LNCAP (cell line): ENCODE measurements around the gene PIGP.

Source experiments
- CTCF ChIP-seq: fragments of 450-650 bp; IDR thresholded peaks from 2 replicates; pipeline ENCODE4 v1.5.1; 2017; ENCODE audit warnings: mild to moderate bottlenecking

PIGP gene

GRCh38 chr21:37045556-37045955, 27.3 kb downstream of the PIGP start:
- TF ChIP-seq CTCF: no peak

- no peak for TF ChIP-seq CTCF
These were observed 27.7 kb downstream of the PIGP start for GRCh38 chr21:37045149-37045548.

- TF ChIP-seq CTCF: no peak
These were observed 28.2 kb downstream of the PIGP start for GRCh38 chr21:37044643-37045042.

- no peak for TF ChIP-seq CTCF
These were observed 29.1 kb downstream of the PIGP start for GRCh38 chr21:37043818-37044217.

- no peak for TF ChIP-seq CTCF
These were observed 31.1 kb downstream of the PIGP start for GRCh38 chr21:37041706-37042271.

GRCh38 chr21:37040212-37040611, 32.7 kb downstream of the PIGP start:
- no peak for TF ChIP-seq CTCF

GRCh38 chr21:37039411-37040075, 33.3 kb downstream of the PIGP start:
- no peak for TF ChIP-seq CTCF
